Fibroblast of lung (primary cell): ENCODE results near the gene TTLL7. TPM values are rescaled to one million over a fixed set of nuclear protein-coding genes. Genes with fewer than 3 reads are reported as not detected.

Experiments used
- DNase-seq, 2 donors: peaks; one replicate each; pipeline versions ENCODE4 v3.0.0 to v3.0.0-alpha.2; 2010; ENCODE audit warnings: low read depth in 2 of 2
- H2AFZ ChIP-seq: 2 replicates; pipeline ENCODE4 v1.5.1; 2012; ENCODE audit warnings: low read length, control low read depth, inconsistent platforms
- H3K27ac ChIP-seq: 2 replicates; pipeline ENCODE4 v1.5.1; 2011; ENCODE audit warnings: low read length, control low read depth; ENCODE audit not compliant: insufficient read depth
- H3K27me3 ChIP-seq: 2 replicates; pipeline ENCODE4 v1.5.1; 2011; ENCODE audit warnings: mild to moderate bottlenecking, low read length; ENCODE audit not compliant: control insufficient read depth, insufficient read depth
- H3K36me3 ChIP-seq: 2 replicates; pipeline ENCODE4 v1.5.1; 2011; ENCODE audit warnings: low read length; ENCODE audit not compliant: control insufficient read depth, insufficient read depth
- H3K4me1 ChIP-seq: 2 replicates; pipeline ENCODE4 v1.5.1; 2011; ENCODE audit warnings: low read length; ENCODE audit not compliant: control insufficient read depth, insufficient read depth; ENCODE audit errors: extremely low read depth
- H3K4me2 ChIP-seq: 2 replicates; pipeline ENCODE4 v1.5.1; 2011; ENCODE audit warnings: low read length, control low read depth; ENCODE audit not compliant: insufficient read depth; ENCODE audit errors: extremely low read depth
- H3K4me3 ChIP-seq, 4 experiments: fragments of 200-600 bp in 1 of 4; sonication (generic) in 1 of 4; replicated peaks in 1 of 4; 2 replicates each; pipeline ENCODE4 v1.5.1; 2011 to 2016; ENCODE audit warnings: low read length in 4 of 4, low read depth in 3 of 4, mild to moderate bottlenecking in 3 of 4, control low read depth in 2 of 4, inconsistent platforms in 1 of 4, mixed read lengths in 1 of 4; ENCODE audit not compliant: insufficient read depth in 1 of 4; ENCODE audit errors: control extremely low read depth in 1 of 4
- H3K79me2 ChIP-seq: 2 replicates; pipeline ENCODE4 v1.5.1; 2012; ENCODE audit warnings: mild to moderate bottlenecking, low read length, inconsistent platforms; ENCODE audit not compliant: control insufficient read depth, insufficient read depth
- H3K9ac ChIP-seq: 2 replicates; pipeline ENCODE4 v1.5.1; 2011; ENCODE audit warnings: mild to moderate bottlenecking, low read length, control low read depth; ENCODE audit not compliant: insufficient read depth
- H3K9me3 ChIP-seq: 2 replicates; pipeline ENCODE4 v1.5.1; 2012; ENCODE audit warnings: low read depth, low read length; ENCODE audit not compliant: control insufficient read depth, insufficient read depth
- H4K20me1 ChIP-seq: 2 replicates; pipeline ENCODE4 v1.5.1; 2011; ENCODE audit warnings: low read length; ENCODE audit not compliant: control insufficient read depth, insufficient read depth; ENCODE audit errors: extremely low read depth
- EZH2 ChIP-seq: IDR thresholded peaks from 2 replicates; pipeline ENCODE4 v1.5.1; 2012; ENCODE audit warnings: low read length, control low read depth, mild to moderate bottlenecking; ENCODE audit errors: missing control alignments
- polyA plus RNA-seq, 2 donors: library from polyadenylated mRNA; depleted of rRNA in 1 of 2; stranded (reverse) in 1 of 2; unstranded in 1 of 2; fragments of >200 nt; gene quantifications; 2 replicates each; pipeline ENCODE4 v1.2.1, GENCODE V29; 2011 to 2012; ENCODE audit warnings: missing spikeins in 1 of 2
- total RNA-seq: library from RNA; depleted of rRNA; stranded (reverse); fragments of >200 nt; gene quantifications from 2 replicates; pipeline ENCODE4 v1.2.1, GENCODE V29; 2014
- TF ChIP-seq, protein P1 (sequence below), 2 donors: IDR thresholded peaks in 1 of 2; conservative IDR thresholded peaks in 1 of 2; 1 replicate in 1 of 2; 2 replicates in 1 of 2; pipeline ENCODE4 v1.5.1; 2011 to 2012; ENCODE audit warnings: low read length in 2 of 2, control low read depth in 1 of 2, inconsistent platforms in 1 of 2, low read depth in 1 of 2, mild to moderate bottlenecking in 1 of 2

TTLL7 gene
- total and polyA plus RNA-seq, 2 donors (not counting 1 experiment from before 2014, with no cell fraction given): 14.4 to 19.8 TPM

DNA sequence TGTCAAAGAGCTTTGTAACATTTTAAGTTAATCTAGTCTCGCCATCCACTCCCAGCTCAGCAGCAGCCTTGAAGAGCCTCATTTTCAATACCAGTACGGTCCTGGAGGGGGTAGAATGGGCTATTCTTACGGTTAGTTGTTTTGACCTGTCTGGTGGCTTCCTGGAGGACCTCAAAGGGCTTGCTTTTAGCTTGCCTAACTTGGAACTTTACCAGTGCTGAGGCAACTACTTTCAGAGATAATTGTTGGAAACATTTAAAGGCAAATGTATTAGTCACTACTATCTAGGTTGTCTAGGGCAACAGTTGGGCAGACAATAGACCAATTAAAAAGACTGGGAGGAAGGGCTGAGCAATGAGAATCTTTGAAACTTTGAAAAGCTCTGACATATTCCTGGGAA lies 56.0 kb downstream of the TTLL7 start:
- no peaks in the 10 kb centered on the region for H3K36me3 ChIP-seq

DNA sequence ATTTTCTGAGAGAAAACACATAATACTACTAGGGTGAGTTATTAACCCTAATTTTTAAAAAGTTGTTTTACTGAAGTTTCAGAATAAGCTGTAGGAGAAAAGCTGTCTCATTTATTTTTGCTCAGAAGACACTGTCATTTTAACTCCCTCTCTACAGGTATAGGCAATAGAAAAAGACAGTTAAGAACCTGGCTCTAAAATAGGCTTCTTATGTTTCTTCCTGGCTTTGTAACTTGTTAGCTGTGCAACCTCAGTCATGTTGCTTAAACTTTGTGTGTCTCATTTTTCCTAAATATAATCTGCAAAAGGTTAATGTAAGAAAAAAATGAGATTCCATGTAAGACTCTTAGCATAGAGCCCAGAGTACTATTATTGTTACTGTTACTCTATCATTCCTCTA lies 64.4 kb downstream of the TTLL7 start:
- Histone ChIP-seq H3K27ac (no peak overlapping the region), H4K20me1 (no peaks in the 10 kb centered on the region), H3K79me2 (no peaks in the 10 kb centered on the region), H3K4me1 (no peaks in the 10 kb centered on the region), H3K27me3 (no peaks in the 10 kb centered on the region), H2AFZ (no peak overlapping the region), H3K4me2 (no peak overlapping the region), H3K4me3 (no peak overlapping the region), H3K9ac (no peak overlapping the region), H3K9me3 (no peaks in the 10 kb centered on the region), H3K36me3 (peaks cover 2% of the 10 kb centered on the region)
- DNase-seq: no peak
- no peak for TF ChIP-seq EZH2
- TF ChIP-seq, protein P1, sequence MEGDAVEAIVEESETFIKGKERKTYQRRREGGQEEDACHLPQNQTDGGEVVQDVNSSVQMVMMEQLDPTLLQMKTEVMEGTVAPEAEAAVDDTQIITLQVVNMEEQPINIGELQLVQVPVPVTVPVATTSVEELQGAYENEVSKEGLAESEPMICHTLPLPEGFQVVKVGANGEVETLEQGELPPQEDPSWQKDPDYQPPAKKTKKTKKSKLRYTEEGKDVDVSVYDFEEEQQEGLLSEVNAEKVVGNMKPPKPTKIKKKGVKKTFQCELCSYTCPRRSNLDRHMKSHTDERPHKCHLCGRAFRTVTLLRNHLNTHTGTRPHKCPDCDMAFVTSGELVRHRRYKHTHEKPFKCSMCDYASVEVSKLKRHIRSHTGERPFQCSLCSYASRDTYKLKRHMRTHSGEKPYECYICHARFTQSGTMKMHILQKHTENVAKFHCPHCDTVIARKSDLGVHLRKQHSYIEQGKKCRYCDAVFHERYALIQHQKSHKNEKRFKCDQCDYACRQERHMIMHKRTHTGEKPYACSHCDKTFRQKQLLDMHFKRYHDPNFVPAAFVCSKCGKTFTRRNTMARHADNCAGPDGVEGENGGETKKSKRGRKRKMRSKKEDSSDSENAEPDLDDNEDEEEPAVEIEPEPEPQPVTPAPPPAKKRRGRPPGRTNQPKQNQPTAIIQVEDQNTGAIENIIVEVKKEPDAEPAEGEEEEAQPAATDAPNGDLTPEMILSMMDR (conservative IDR thresholded peaks at IDR 0.05 in 1 of 2, IDR thresholded peaks at IDR 0.05 in 1 of 2; ENCODE audit: low read depth in 1 of 2, low read length in 2 of 2): no peak

More for the DNA sequence above, 56.0 kb downstream of the TTLL7 start:
- Histone ChIP-seq H3K9me3 (no peaks in the 10 kb centered on the region), H4K20me1 (no peaks in the 10 kb centered on the region), H3K27me3 (no peaks in the 10 kb centered on the region), H3K4me2 (no peak overlapping the region), H3K4me1 (no peaks in the 10 kb centered on the region), H3K4me3 (no peak overlapping the region), H3K27ac (no peak overlapping the region), H3K9ac (no peak overlapping the region), H2AFZ (no peak overlapping the region), H3K79me2 (no peaks in the 10 kb centered on the region)
- TF ChIP-seq EZH2: no peak
- TF ChIP-seq, protein P1 (conservative IDR thresholded peaks at IDR 0.05 in 1 of 2, IDR thresholded peaks at IDR 0.05 in 1 of 2; ENCODE audit: low read depth in 1 of 2, low read length in 2 of 2): no peak
- peak; percentile 11 to 71 for DNase-seq

DNA sequence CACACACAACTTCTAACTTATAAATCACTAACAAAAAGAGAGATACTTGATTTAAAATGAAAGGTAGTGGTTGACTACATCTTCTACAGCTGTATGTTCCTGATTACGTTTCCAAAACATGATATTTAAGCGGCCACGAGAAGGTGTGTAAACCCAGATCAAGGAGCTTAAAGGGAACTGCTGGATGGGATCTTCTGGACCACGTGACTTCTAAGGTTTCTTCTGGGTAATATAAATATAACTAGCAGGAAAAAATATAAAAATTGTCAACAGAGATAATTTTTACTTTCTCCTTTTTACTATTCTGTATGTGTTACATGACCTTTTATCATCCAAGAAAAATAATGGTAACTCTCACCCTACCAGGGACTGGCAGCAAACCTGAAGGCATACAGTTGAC lies 66.2 kb downstream of the TTLL7 start:
- no peak overlapping the region for H3K4me3 ChIP-seq
- H3K9ac ChIP-seq: no peak overlapping the region
- H3K27me3 ChIP-seq: no peaks in the 10 kb centered on the region
- H3K79me2 ChIP-seq: no peaks in the 10 kb centered on the region
- H3K36me3 ChIP-seq: peaks cover under 1% of the 10 kb centered on the region
- no peak overlapping the region for H3K4me2 ChIP-seq
- H4K20me1 ChIP-seq: no peaks in the 10 kb centered on the region
- H3K9me3 ChIP-seq: no peaks in the 10 kb centered on the region
- H3K27ac ChIP-seq: no peak overlapping the region
- TF ChIP-seq, protein P1 (conservative IDR thresholded peaks at IDR 0.05 in 1 of 2, IDR thresholded peaks at IDR 0.05 in 1 of 2; ENCODE audit: low read depth in 1 of 2, low read length in 2 of 2): no peak
- no peak for TF ChIP-seq EZH2
- H2AFZ ChIP-seq: no peak overlapping the region
- DNase-seq: no peak
- no peaks in the 10 kb centered on the region for H3K4me1 ChIP-seq
